ENCODE measurements around the gene MORN5.

MORN5 gene

GRCh38 chr9:122218071-122218934 is 58.6 kb downstream of the MORN5 start:
- no peak for DNase-seq

- DNase-seq, result no peak
Observed at GRCh38 chr9:122218935-122219855, 59.5 kb downstream of the MORN5 start.

GRCh38 chr9:122219856-122220672 is 60.4 kb downstream of the MORN5 start:
- no peak for DNase-seq

- DNase-seq, result no peak
Observed at GRCh38 chr9:122220673-122221182, 61.0 kb downstream of the MORN5 start.

- DNase-seq, result no peak
Observed at GRCh38 chr9:122221183-122221811, 61.6 kb downstream of the MORN5 start.

- DNase-seq, result no peak
Observed at GRCh38 chr9:122222791-122223190, 63.1 kb downstream of the MORN5 start.

GRCh38 chr9:122223435-122223834 is 63.7 kb downstream of the MORN5 start:
- DNase-seq, result no peak

GRCh38 chr9:122225312-122226141 is 65.8 kb downstream of the MORN5 start:
- DNase-seq, result no peak

- no peak for DNase-seq
Observed at GRCh38 chr9:122226142-122226757, 66.5 kb downstream of the MORN5 start.

- DNase-seq, result no peak
Observed at GRCh38 chr9:122226758-122227574, 67.3 kb downstream of the MORN5 start.

- no peak for DNase-seq
Observed at GRCh38 chr9:122227575-122227900, 67.8 kb downstream of the MORN5 start.

- DNase-seq, result no peak
Observed at GRCh38 chr9:122228191-122228567, 68.5 kb downstream of the MORN5 start.

GRCh38 chr9:122228568-122229484 is 69.1 kb downstream of the MORN5 start, which contains the start of gene LHX6:
Gene LHX6, minus strand, starts transcription at chr9:122228957. Its CDS starts 217 bp downstream, at chr9:122228740.
- no peak for DNase-seq

GRCh38 chr9:122229485-122229837 is 69.8 kb downstream of the MORN5 start:
- DNase-seq, result no peak

GRCh38 chr9:122232796-122233306 is 73.1 kb downstream of the MORN5 start:
- no peak for DNase-seq

GRCh38 chr9:122234022-122234748 is 74.5 kb downstream of the MORN5 start:
- DNase-seq, result no peak

- DNase-seq, result no peak
Observed at GRCh38 chr9:122236681-122237080, 77.0 kb downstream of the MORN5 start.

GRCh38 chr9:122239722-122240121 is 80.0 kb downstream of the MORN5 start:
- no peak for DNase-seq
